Loucy (cell line): Measurements from ENCODE around the gene MAD2L1BP.

Experiments
- H2AFZ ChIP-seq: fragments of 200-600 bp; sonication (generic); 2 replicates; pipeline ENCODE4 v1.6.0; 2016; ENCODE audit warnings: antibody characterized with exemption, mild to moderate bottlenecking, low read length, moderate library complexity
- H3F3A ChIP-seq: fragments of 200-600 bp; 2 replicates; pipeline ENCODE4 v1.6.0; 2016; ENCODE audit warnings: antibody characterized with exemption, low read depth, mild to moderate bottlenecking
- H3K27me3 ChIP-seq: fragments of 200-600 bp; sonication (generic); 2 replicates; pipeline ENCODE4 v1.6.1; 2014; ENCODE audit warnings: low read length, mild to moderate bottlenecking; ENCODE audit not compliant: insufficient read depth, poor library complexity, severe bottlenecking
- H3K36me3 ChIP-seq: fragments of 200-600 bp; sonication (generic); 2 replicates; pipeline ENCODE4 v1.6.1; 2016; ENCODE audit warnings: low read length; ENCODE audit not compliant: insufficient read depth
- H3K4me1 ChIP-seq: fragments of 200-600 bp; sonication (generic); 2 replicates; pipeline ENCODE4 v1.5.1; 2014; ENCODE audit warnings: low read length, mild to moderate bottlenecking; ENCODE audit not compliant: insufficient read depth, poor library complexity, severe bottlenecking
- H3K4me2 ChIP-seq: fragments of 200-600 bp; sonication (generic); 2 replicates; pipeline ENCODE4 v1.6.0; 2014; ENCODE audit warnings: antibody characterized with exemption, low read length, low read depth, mild to moderate bottlenecking; ENCODE audit not compliant: poor library complexity, severe bottlenecking
- H3K4me3 ChIP-seq: fragments of 200-600 bp; sonication (generic); 2 replicates; pipeline ENCODE4 v1.5.1; 2014; ENCODE audit warnings: low read length, mild to moderate bottlenecking, mixed read lengths; ENCODE audit not compliant: poor library complexity, severe bottlenecking
- H3K79me2 ChIP-seq: fragments of 200-600 bp; sonication (generic); 2 replicates; pipeline ENCODE4 v1.6.1; 2014; ENCODE audit warnings: low read length; ENCODE audit not compliant: insufficient read depth
- H3K9ac ChIP-seq: fragments of 200-600 bp; sonication (generic); 2 replicates; pipeline ENCODE4 v1.6.0; 2014; ENCODE audit warnings: mild to moderate bottlenecking, low read depth, low read length, moderate library complexity; ENCODE audit not compliant: poor library complexity, severe bottlenecking
- H3K9me2 ChIP-seq: fragments of 200-600 bp; sonication (generic); replicated peaks from 2 replicates; pipeline ENCODE4 v1.6.1; 2016; ENCODE audit warnings: low read depth, low read length, mixed read lengths
- H3K9me3 ChIP-seq: fragments of 200-600 bp; sonication (generic); 2 replicates; pipeline ENCODE4 v1.6.1; 2014; ENCODE audit warnings: mild to moderate bottlenecking, antibody characterized with exemption, low read length, low read depth; ENCODE audit not compliant: insufficient read depth
- H4K20me1 ChIP-seq: fragments of 200-600 bp; sonication (generic); 2 replicates; pipeline ENCODE4 v1.6.0; 2014; ENCODE audit warnings: antibody characterized with exemption, low read length, mild to moderate bottlenecking; ENCODE audit not compliant: insufficient read depth, poor library complexity, severe bottlenecking
- EZH2phosphoT487 ChIP-seq: fragments of 200-600 bp; IDR thresholded peaks from 2 replicates; pipeline ENCODE4 v1.6.1; 2018; ENCODE audit warnings: antibody characterized with exemption, mild to moderate bottlenecking, moderate library complexity, borderline replicate concordance
- TF ChIP-seq, protein P1 (sequence below): fragments of 200-600 bp; sonication (generic); conservative IDR thresholded peaks from 2 replicates; pipeline ENCODE4 v1.5.1; 2014; ENCODE audit warnings: mild to moderate bottlenecking, antibody characterized with exemption, low read length

Gene MAD2L1BP

DNA sequence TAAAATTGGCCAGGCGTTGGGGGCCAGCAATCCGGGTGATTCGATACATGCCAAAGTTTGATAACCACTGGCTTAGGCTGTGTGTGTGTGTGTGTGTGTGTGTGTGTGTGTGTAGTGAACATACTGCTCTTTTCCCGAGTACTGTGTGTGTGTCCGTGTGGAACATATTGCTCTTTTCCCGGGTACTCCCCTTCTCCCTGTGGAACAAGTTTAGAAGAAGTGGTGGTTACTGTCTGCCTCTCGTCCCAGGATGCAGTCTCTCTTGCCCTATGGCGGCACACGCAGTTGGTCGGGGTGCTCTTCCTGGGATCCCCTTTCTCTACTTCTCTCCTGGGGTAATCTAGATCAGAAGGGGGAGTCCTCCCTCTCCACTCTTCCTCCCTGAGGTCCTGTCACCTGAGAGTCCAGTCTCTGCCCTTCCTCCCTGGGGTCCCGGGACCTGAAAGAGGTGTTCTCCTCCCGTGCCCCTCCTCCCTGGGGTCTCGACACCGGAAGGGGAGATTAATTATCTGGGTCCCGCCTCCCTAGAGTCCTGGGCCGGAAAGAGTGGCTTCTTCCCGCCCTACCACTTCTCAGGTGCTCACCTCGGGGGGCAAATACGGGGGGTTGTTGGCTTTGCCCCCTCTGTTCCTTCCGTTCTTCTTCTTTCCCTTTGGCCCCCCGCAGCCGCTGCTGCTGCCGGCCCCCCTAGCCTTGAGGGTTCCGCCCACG lies 7.1 kb upstream of the MAD2L1BP start:
- Histone ChIP-seq H3K4me3 (peak overlapping the region; percentile 86), H4K20me1 (peaks cover 10% of the 10 kb centered on the region), H3F3A (no peaks in the 10 kb centered on the region), H3K9me3 (no peaks in the 10 kb centered on the region), H3K4me2 (peak overlapping the region; percentile 77), H2AFZ (peak overlapping the region; percentile 69), H3K27me3 (no peaks in the 10 kb centered on the region), H3K4me1 (peaks cover 27% of the 10 kb centered on the region), H3K79me2 (peaks cover 36% of the 10 kb centered on the region), H3K9me2 (no peaks in the 10 kb centered on the region), H3K36me3 (peaks cover 24% of the 10 kb centered on the region; the same call in 1 of the 2 replicates), H3K9ac (peak overlapping the region; percentile 81)
- TF ChIP-seq, protein P1, sequence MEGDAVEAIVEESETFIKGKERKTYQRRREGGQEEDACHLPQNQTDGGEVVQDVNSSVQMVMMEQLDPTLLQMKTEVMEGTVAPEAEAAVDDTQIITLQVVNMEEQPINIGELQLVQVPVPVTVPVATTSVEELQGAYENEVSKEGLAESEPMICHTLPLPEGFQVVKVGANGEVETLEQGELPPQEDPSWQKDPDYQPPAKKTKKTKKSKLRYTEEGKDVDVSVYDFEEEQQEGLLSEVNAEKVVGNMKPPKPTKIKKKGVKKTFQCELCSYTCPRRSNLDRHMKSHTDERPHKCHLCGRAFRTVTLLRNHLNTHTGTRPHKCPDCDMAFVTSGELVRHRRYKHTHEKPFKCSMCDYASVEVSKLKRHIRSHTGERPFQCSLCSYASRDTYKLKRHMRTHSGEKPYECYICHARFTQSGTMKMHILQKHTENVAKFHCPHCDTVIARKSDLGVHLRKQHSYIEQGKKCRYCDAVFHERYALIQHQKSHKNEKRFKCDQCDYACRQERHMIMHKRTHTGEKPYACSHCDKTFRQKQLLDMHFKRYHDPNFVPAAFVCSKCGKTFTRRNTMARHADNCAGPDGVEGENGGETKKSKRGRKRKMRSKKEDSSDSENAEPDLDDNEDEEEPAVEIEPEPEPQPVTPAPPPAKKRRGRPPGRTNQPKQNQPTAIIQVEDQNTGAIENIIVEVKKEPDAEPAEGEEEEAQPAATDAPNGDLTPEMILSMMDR = no peak
- TF ChIP-seq EZH2phosphoT487 = no peak

DNA sequence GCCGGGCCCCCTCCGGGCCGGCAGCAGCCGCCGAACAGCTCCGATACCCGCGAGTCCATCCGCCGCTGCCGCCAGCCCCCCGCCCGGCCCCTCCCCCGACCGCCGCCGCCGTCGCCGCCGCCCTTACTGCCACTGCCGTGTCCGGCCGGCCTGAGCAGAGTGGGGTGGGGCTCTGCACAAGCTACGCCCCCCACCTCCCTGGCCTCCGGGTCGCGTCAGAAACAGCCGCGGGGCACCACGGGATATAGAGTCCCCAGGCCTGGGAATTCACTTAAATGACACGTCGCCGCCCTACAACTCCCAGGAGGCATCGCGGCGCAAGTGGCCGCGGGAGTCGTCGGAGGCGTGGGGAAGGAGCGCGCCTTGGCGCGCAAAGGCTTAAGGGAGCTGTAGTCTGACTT lies 6.5 kb upstream of the MAD2L1BP start, which contains the start of gene GTPBP2:
GTPBP2 (minus strand) TSS at position 161 of the 401 bp plus-strand sequence; CDS start at position 59, 102 bp downstream.
- Histone ChIP-seq H3K4me1 (peaks cover 27% of the 10 kb centered on the region), H2AFZ (peak within 1 kb of the TSS; percentile 87), H3F3A (no peaks in the 10 kb centered on the region), H3K9me2 (no peaks in the 10 kb centered on the region), H3K36me3 (peaks cover 19% of the 10 kb centered on the region; the same call in 1 of the 2 replicates), H3K4me2 (peak within 1 kb of the TSS; percentile 87), H3K9me3 (no peaks in the 10 kb centered on the region), H4K20me1 (peaks cover 10% of the 10 kb centered on the region), H3K9ac (peak within 1 kb of the TSS; percentile 100), H3K4me3 (peak within 1 kb of the TSS; percentile 87), H3K79me2 (peaks cover 36% of the 10 kb centered on the region), H3K27me3 (no peaks in the 10 kb centered on the region)
- TF ChIP-seq EZH2phosphoT487 = no peak
- TF ChIP-seq, protein P1 = no peak

DNA sequence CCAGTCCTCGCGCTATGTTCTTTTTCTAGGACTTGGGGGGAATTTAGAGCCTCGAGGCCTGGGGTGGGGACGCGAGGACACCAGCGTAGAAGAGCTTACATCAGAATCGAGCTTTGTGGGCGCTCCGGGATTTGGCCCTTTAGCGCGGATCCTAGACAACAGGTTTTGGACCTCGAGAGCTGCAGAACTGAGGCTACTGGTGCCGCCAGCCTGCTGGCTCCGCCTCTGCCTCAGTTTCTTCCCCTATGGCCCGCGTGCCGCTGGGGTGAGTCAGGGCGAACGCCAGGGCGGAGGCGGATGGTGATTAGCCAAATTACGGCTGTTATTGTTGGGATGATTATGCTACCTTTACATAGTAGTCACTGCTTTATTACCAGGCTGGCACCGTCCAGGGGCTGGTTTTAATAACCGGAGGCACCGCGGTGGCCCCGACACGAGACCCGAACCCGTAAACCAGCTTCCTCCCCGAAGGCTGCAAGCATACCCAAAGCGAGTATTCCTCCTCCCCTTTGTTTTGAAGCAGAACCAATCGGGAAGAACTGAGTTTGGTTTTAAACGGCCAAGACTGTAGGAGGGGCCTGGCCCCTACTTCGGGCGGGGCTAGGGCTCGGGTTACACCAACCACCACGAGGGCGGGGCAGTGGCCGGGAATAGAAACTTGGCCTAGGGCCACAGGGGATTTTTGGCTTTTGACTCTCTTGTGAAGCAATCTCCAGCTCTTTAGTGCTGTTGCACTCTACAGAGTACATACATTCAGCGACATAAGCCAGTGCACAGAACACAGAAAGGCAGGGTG lies 5.9 kb upstream of the MAD2L1BP start:
- Histone ChIP-seq H3K27me3 (no peaks in the 10 kb centered on the region), H3K36me3 (peaks cover 14% of the 10 kb centered on the region; the same call in 1 of the 2 replicates), H3K9ac (peak overlapping the region; percentile 100), H3K79me2 (peaks cover 36% of the 10 kb centered on the region), H3K4me3 (peak overlapping the region; percentile 87), H2AFZ (peak overlapping the region; percentile 87), H4K20me1 (peaks cover 10% of the 10 kb centered on the region), H3K9me2 (no peaks in the 10 kb centered on the region), H3F3A (no peaks in the 10 kb centered on the region), H3K4me2 (peak overlapping the region; percentile 87), H3K4me1 (peaks cover 27% of the 10 kb centered on the region), H3K9me3 (no peaks in the 10 kb centered on the region)
- TF ChIP-seq EZH2phosphoT487 = no peak
- TF ChIP-seq, protein P1 = no peak
